Measurements from ENCODE around the gene LRRFIP2. TPM values are rescaled to one million over a fixed set of nuclear protein-coding genes. Genes with fewer than 3 reads are reported as not detected.
"Not testable (repeated sequence)": the region's sequence is repeated elsewhere in the genome, so short reads cannot be mapped to it uniquely, and the experiment has no call there.

LRRFIP2 gene
- total RNA-seq, 1 experiment from 2014 or later, result 93.9 TPM

GRCh38 chr3:37067577-37067976 lies 106.8 kb downstream of the LRRFIP2 start:
- no peak for DNase-seq (ENCODE audit: low spot score)

- no peak for DNase-seq (ENCODE audit: low spot score)
Measured at GRCh38 chr3:37064747-37065146, 109.6 kb downstream of the LRRFIP2 start.

- DNase-seq (ENCODE audit: low spot score), result no peak
Measured at GRCh38 chr3:37058117-37058516, 116.3 kb downstream of the LRRFIP2 start.

- no peak for DNase-seq (ENCODE audit: low spot score)
Measured at GRCh38 chr3:37056826-37057225, 117.6 kb downstream of the LRRFIP2 start.

GRCh38 chr3:37055077-37055476 lies 119.3 kb downstream of the LRRFIP2 start:
- DNase-seq (ENCODE audit: low spot score), result not testable (repeated sequence)

GRCh38 chr3:37054370-37054769 lies 120.0 kb downstream of the LRRFIP2 start:
- DNase-seq (ENCODE audit: low spot score), result peak; percentile 90

GRCh38 chr3:37053753-37054152 lies 120.6 kb downstream of the LRRFIP2 start:
- DNase-seq (ENCODE audit: low spot score), result no peak

GRCh38 chr3:37053337-37053736 lies 121.0 kb downstream of the LRRFIP2 start:
- DNase-seq (ENCODE audit: low spot score), result no peak

GRCh38 chr3:37052860-37053259 lies 121.5 kb downstream of the LRRFIP2 start:
- DNase-seq (ENCODE audit: low spot score), result no peak

GRCh38 chr3:37050282-37050681 lies 124.1 kb downstream of the LRRFIP2 start:
- no peak for DNase-seq (ENCODE audit: low spot score)

GRCh38 chr3:37042712-37043111 lies 131.7 kb downstream of the LRRFIP2 start:
- DNase-seq (ENCODE audit: low spot score), result not testable (repeated sequence)

GRCh38 chr3:37041546-37042195 lies 132.7 kb downstream of the LRRFIP2 start:
- DNase-seq (ENCODE audit: low spot score), result no peak

GRCh38 chr3:37040231-37040630 lies 134.2 kb downstream of the LRRFIP2 start:
- DNase-seq (ENCODE audit: low spot score), result no peak

- no peak for DNase-seq (ENCODE audit: low spot score)
Measured at GRCh38 chr3:37039161-37039846, 135.1 kb downstream of the LRRFIP2 start.

GRCh38 chr3:37037352-37037751 lies 137.0 kb downstream of the LRRFIP2 start:
- no peak for DNase-seq (ENCODE audit: low spot score)

GRCh38 chr3:37032961-37033360 lies 141.4 kb downstream of the LRRFIP2 start:
- no peak for DNase-seq (ENCODE audit: low spot score)

GRCh38 chr3:37031096-37031682 lies 143.2 kb downstream of the LRRFIP2 start:
- no peak for DNase-seq (ENCODE audit: low spot score)

- no peak for DNase-seq (ENCODE audit: low spot score)
Measured at GRCh38 chr3:37030588-37030987, 143.8 kb downstream of the LRRFIP2 start.

- DNase-seq (ENCODE audit: low spot score), result no peak
Measured at GRCh38 chr3:37029516-37030163, 144.7 kb downstream of the LRRFIP2 start.

- DNase-seq (ENCODE audit: low spot score), result no peak
Measured at GRCh38 chr3:37029111-37029510, 145.3 kb downstream of the LRRFIP2 start.

- DNase-seq (ENCODE audit: low spot score), result no peak
Measured at GRCh38 chr3:37028329-37028728, 146.1 kb downstream of the LRRFIP2 start.

- DNase-seq (ENCODE audit: low spot score), result no peak
Measured at GRCh38 chr3:37026851-37027250, 147.5 kb downstream of the LRRFIP2 start.

Measured in A172 (cell line).